GM10847 (cell line): ENCODE data around the gene HTT.

Experiments used
- POLR2A ChIP-seq: IDR thresholded peaks from 2 replicates; pipeline ENCODE4 v1.6.1; 2011; ENCODE audit not compliant: insufficient read length; ENCODE audit errors: extremely low read depth

Gene HTT

GRCh38 chr4:3234171-3235029 is 159.9 kb downstream of the HTT start:
- TF ChIP-seq POLR2A, result no peak

- no peak for TF ChIP-seq POLR2A
These were observed 160.5 kb downstream of the HTT start for GRCh38 chr4:3235030-3235345.

- no peak for TF ChIP-seq POLR2A
These were observed 161.1 kb downstream of the HTT start for GRCh38 chr4:3235581-3235980.

GRCh38 chr4:3236326-3236878 is 161.9 kb downstream of the HTT start:
- no peak for TF ChIP-seq POLR2A

GRCh38 chr4:3237266-3237665 is 162.8 kb downstream of the HTT start:
- TF ChIP-seq POLR2A, result no peak

GRCh38 chr4:3237712-3238560 is 163.5 kb downstream of the HTT start:
- TF ChIP-seq POLR2A, result no peak

GRCh38 chr4:3238721-3239120 is 164.2 kb downstream of the HTT start:
- TF ChIP-seq POLR2A, result no peak

GRCh38 chr4:3239303-3239702 is 164.8 kb downstream of the HTT start:
- TF ChIP-seq POLR2A, result no peak

GRCh38 chr4:3239998-3240920 is 165.8 kb downstream of the HTT start:
- TF ChIP-seq POLR2A, result no peak

GRCh38 chr4:3240936-3241522 is 166.5 kb downstream of the HTT start:
- TF ChIP-seq POLR2A, result no peak

GRCh38 chr4:3241898-3242524 is 167.5 kb downstream of the HTT start:
- TF ChIP-seq POLR2A, result no peak

- TF ChIP-seq POLR2A, result no peak
These were observed 168.8 kb downstream of the HTT start for GRCh38 chr4:3243136-3243780.

GRCh38 chr4:3244002-3244401 is 169.5 kb downstream of the HTT start:
- TF ChIP-seq POLR2A, result no peak

GRCh38 chr4:3244747-3245146 is 170.3 kb downstream of the HTT start:
- no peak for TF ChIP-seq POLR2A
